ENCODE results near the gene MLLT10.
A peak's percentile ranks its signal among the peaks of the same experiment; 100 is the strongest.

Gene MLLT10

GRCh38 chr10:21719502-21719901 lies 185.5 kb downstream of the MLLT10 start:
- no peaks in the 10 kb centered on the region for H3K36me3 ChIP-seq (ENCODE audit: insufficient read depth, low read length)
- DNase-seq (ENCODE audit: low read depth, low spot score) = no peak
- no peak overlapping the region for H3K9ac ChIP-seq (ENCODE audit: insufficient read length)
- no peaks in the 10 kb centered on the region for H3K9me3 ChIP-seq (ENCODE audit: low read depth, low read length)
- no peak for TF ChIP-seq EZH2 (IDR thresholded peaks at IDR 0.05)
- no peak overlapping the region for H3K27ac ChIP-seq
- no peak overlapping the region for H3K4me3 ChIP-seq

DNA sequence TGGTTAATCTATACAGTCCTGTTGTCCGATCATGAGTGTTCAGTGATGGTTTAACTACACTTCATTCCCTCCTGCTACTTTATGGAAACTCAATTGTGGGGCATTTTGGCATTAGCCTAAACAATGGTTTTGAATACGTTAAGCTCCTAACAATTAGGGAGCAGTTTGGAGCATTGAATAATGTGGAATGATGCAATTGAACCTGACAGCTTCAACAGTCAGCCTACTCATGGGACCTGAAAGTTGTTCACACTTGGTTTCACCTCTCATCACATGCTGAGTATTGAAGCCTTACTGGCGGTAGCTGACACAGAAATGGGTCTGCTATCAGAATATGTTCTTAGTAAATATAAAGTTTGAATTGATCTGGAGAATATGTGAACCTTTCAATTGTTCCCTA lies 186.1 kb downstream of the MLLT10 start:
- Histone ChIP-seq H3K9me3 (ENCODE audit: low read depth, low read length) (no peaks in the 10 kb centered on the region), H3K27ac (no peak overlapping the region), H3K36me3 (ENCODE audit: insufficient read depth, low read length) (no peaks in the 10 kb centered on the region), H3K9ac (ENCODE audit: insufficient read length) (no peak overlapping the region), H3K4me3 (no peak overlapping the region)
- TF ChIP-seq FOXP2 (optimal IDR thresholded peaks at IDR 0.05; ENCODE audit: control extremely low read depth, extremely low read length, insufficient read depth) = no peak
- no peak for TF ChIP-seq POLR2AphosphoS5 (IDR thresholded peaks at IDR 0.05; ENCODE audit: borderline replicate concordance, low read depth, low read length)
- TF ChIP-seq EZH2 (IDR thresholded peaks at IDR 0.05) = no peak
- DNase-seq (ENCODE audit: low read depth, low spot score) = no peak

DNA sequence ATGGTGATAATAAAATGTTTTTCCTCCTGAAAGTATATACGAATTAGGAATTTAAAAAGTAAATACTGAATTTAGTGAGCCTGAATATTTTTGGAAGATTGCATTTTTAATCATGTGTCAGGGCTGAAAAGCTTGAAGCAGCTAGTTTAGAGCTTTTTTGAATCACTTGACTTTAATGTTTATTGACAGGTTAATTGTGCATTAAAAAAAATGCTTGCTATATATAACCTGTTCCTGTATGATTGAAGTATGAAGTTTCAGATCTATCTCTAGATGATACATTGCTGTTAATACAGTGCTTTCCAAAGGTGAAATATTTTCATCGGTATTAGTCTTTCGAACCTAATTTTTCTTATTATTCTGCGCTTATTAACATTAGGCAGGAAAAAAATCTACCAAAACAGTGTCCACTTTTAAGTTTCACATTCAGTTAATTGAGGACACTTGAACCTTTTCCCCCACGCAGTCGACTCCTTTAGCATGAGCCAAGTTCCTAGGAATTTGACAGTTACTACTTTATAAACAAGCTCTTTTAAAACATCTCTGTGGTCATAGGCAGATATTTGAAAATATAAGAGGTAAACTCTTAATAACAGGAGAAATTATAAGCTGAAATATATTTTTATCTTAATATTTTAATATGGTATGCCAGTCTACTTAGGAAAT lies 187.1 kb downstream of the MLLT10 start:
- TF ChIP-seq POLR2AphosphoS5 (IDR thresholded peaks at IDR 0.05; ENCODE audit: borderline replicate concordance, low read depth, low read length) = no peak
- TF ChIP-seq EZH2 (IDR thresholded peaks at IDR 0.05) = no peak
- TF ChIP-seq FOXP2 (optimal IDR thresholded peaks at IDR 0.05; ENCODE audit: control extremely low read depth, extremely low read length, insufficient read depth) = no peak

DNA sequence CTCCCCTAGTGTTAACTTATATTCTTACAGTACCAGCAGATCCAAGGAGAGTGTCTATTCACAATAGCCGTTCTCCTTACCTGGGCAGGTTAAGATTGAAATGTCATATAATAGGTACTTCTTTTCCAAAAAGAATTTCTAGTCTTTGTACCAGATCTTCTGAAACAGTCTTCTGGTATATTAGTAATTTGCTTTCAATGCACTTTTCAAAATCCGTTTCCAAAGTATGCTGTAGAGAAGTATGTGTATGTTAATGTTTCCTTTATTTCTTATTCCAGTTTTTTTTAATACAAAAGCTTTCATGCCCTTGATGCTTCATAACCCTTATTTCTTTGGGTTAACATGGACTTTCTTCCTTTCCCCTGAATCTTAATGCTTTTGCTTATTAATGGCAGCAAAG lies 188.2 kb downstream of the MLLT10 start:
- Histone ChIP-seq H3K36me3 (ENCODE audit: insufficient read depth, low read length) (no peaks in the 10 kb centered on the region), H3K4me3 (no peak overlapping the region), H3K9ac (ENCODE audit: insufficient read length) (no peak overlapping the region), H3K9me3 (ENCODE audit: low read depth, low read length) (no peaks in the 10 kb centered on the region), H3K27ac (no peak overlapping the region)
- TF ChIP-seq POLR2AphosphoS5 (IDR thresholded peaks at IDR 0.05; ENCODE audit: borderline replicate concordance, low read depth, low read length) (no peak), FOXP2 (optimal IDR thresholded peaks at IDR 0.05; ENCODE audit: control extremely low read depth, extremely low read length, insufficient read depth) (no peak), EZH2 (IDR thresholded peaks at IDR 0.05) (no peak)
- no peak for DNase-seq (ENCODE audit: low read depth, low spot score)

More for the DNA sequence above, 187.1 kb downstream of the MLLT10 start:
- H3K4me3 ChIP-seq = no peak overlapping the region
- H3K27ac ChIP-seq = no peak overlapping the region
- no peaks in the 10 kb centered on the region for H3K9me3 ChIP-seq (ENCODE audit: low read depth, low read length)
- H3K9ac ChIP-seq (ENCODE audit: insufficient read length) = no peak overlapping the region
- H3K36me3 ChIP-seq (ENCODE audit: insufficient read depth, low read length) = no peaks in the 10 kb centered on the region
- DNase-seq (ENCODE audit: low read depth, low spot score) = no peak

DNA sequence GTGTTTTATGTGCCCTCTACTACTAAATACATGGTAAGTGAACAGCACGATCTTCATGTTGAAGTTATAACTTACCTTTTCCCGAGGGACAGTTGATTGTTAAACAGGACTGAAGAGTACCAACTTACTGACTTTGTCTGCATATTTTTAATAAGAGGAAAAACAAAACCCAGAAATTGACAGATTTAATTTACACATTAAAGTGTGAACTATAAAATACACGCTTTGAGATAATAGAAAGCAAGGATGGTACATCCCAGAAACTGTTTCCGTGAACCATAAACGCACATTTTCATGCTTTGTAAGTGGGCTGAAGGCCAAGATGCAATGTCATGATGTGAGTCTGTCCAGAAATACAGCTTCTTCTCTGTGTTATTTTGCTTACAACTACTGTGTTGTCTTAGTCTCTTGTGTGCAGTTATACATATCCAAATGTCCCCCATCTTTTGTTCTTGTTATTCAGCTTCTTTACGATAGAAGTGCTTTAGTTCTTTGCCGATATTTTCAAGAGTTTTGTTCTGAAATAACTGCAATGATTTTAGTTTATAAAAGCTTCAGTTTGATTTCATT lies 190.1 kb downstream of the MLLT10 start:
- no peaks in the 10 kb centered on the region for H3K9me3 ChIP-seq (ENCODE audit: low read depth, low read length)
- no peak for DNase-seq (ENCODE audit: low read depth, low spot score)
- peak overlapping the region; percentile 54 for H3K4me3 ChIP-seq
- no peaks in the 10 kb centered on the region for H3K36me3 ChIP-seq (ENCODE audit: insufficient read depth, low read length)
- H3K27ac ChIP-seq = peak overlapping the region; percentile 62; the same call in 1 of the 2 replicates
- H3K9ac ChIP-seq (ENCODE audit: insufficient read length) = no peak overlapping the region
- TF ChIP-seq POLR2AphosphoS5 (IDR thresholded peaks at IDR 0.05; ENCODE audit: borderline replicate concordance, low read depth, low read length) (no peak), FOXP2 (optimal IDR thresholded peaks at IDR 0.05; ENCODE audit: control extremely low read depth, extremely low read length, insufficient read depth) (no peak), EZH2 (IDR thresholded peaks at IDR 0.05) (no peak)

GRCh38 chr10:21724687-21725367 lies 190.8 kb downstream of the MLLT10 start:
- H3K27ac ChIP-seq = peak overlapping the region; percentile 62; the same call in 1 of the 2 replicates
- peak overlapping the region; percentile 54 for H3K4me3 ChIP-seq

GRCh38 chr10:21726601-21727225 lies 192.7 kb downstream of the MLLT10 start:
- Histone ChIP-seq H3K9me3 (ENCODE audit: low read depth, low read length) (no peaks in the 10 kb centered on the region), H3K9ac (ENCODE audit: insufficient read length) (no peak overlapping the region), H3K4me3 (peak overlapping the region; percentile 55), H3K27ac (peak overlapping the region; percentile 73; the same call in 1 of the 2 replicates), H3K36me3 (ENCODE audit: insufficient read depth, low read length) (no peaks in the 10 kb centered on the region)
- no peak for TF ChIP-seq EZH2 (IDR thresholded peaks at IDR 0.05)
- no peak for TF ChIP-seq FOXP2 (optimal IDR thresholded peaks at IDR 0.05; ENCODE audit: control extremely low read depth, extremely low read length, insufficient read depth)
- no peak for TF ChIP-seq POLR2AphosphoS5 (IDR thresholded peaks at IDR 0.05; ENCODE audit: borderline replicate concordance, low read depth, low read length)
- DNase-seq (ENCODE audit: low read depth, low spot score) = no peak

More at GRCh38 chr10:21724687-21725367, 190.8 kb downstream of the MLLT10 start:
- Histone ChIP-seq H3K36me3 (ENCODE audit: insufficient read depth, low read length) (no peaks in the 10 kb centered on the region), H3K9ac (ENCODE audit: insufficient read length) (no peak overlapping the region), H3K9me3 (ENCODE audit: low read depth, low read length) (no peaks in the 10 kb centered on the region)
- TF ChIP-seq POLR2AphosphoS5 (IDR thresholded peaks at IDR 0.05; ENCODE audit: borderline replicate concordance, low read depth, low read length) (peak; percentile 50; the same call in 1 of the 2 replicates), EZH2 (IDR thresholded peaks at IDR 0.05) (no peak), FOXP2 (optimal IDR thresholded peaks at IDR 0.05; ENCODE audit: control extremely low read depth, extremely low read length, insufficient read depth) (no peak)
- peak; percentile 97 for DNase-seq (ENCODE audit: low read depth, low spot score)
